Stimulated activated CD4-positive, alpha-beta T cell treated with anti-CD3 and anti-CD28 coated beads, Interleukin-12 subunit alpha, Interleukin-12 subunit beta, amount 100 ng/mL, for 24 hours (primary cell): Measurements from ENCODE around the gene UBXN1.
"Not testable (repeated sequence)": the region's sequence is repeated elsewhere in the genome, so short reads cannot be mapped to it uniquely, and the experiment has no call there.

Experiments
- DNase-seq, 2 experiments: peaks; one replicate each; pipeline ENCODE4 v3.0.0-alpha.2; 2020; ENCODE audit warnings: low read depth in 2 of 2

The UBXN1 gene

DNA sequence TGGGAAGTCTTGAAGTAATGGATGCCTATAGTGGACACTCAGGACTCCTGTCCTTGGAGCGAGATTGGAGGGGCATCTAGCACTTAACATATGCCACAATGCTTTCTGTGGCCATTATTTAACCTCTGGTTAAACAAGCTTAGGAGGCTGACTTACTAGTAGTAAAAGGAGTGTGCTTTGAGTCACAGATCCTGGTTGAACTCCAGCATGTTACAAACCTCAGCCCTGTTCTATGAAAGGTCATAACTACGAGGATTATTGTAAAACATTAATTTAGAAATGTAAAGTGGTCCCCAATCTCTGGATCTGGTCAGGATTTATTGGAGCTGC lies 5.7 kb downstream of the UBXN1 start:
- no peak for DNase-seq

DNA sequence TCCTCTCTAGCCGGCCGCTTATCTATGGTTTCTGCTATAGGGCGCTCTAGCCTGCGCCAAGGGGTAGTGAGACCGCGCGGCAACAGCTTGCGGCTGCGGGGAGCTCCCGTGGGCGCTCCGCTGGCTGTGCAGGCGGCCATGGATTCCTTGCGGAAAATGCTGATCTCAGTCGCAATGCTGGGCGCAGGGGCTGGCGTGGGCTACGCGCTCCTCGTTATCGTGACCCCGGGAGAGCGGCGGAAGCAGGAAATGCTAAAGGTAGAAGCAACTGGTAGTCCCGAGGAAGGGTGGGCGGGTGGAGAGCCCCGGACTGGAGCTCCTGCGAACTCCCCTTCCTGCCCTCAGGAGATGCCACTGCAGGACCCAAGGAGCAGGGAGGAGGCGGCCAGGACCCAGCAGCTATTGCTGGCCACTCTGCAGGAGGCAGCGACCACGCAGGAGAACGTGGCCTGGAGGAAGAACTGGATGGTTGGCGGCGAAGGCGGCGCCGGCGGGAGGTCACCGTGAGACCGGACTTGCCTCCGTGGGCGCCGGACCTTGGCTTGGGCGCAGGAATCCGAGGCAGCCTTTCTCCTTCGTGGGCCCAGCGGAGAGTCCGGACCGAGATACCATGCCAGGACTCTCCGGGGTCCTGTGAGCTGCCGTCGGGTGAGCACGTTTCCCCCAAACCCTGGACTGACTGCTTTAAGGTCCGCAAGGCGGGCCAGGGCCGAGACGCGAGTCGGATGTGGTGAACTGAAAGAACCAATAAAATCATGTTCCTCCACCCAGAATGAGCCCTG lies 7.1 kb downstream of the UBXN1 start, which contains the start of the genes LBHD1 and UQCC3:
TSS of gene LBHD1 (minus strand) at position 660 of the 782 bp plus-strand sequence. CDS start 2,236 bp downstream, outside the sequence.
TSS of gene UQCC3 (plus strand) at position 66 of the 782 bp plus-strand sequence. CDS start at position 139, 73 bp downstream.
- DNase-seq = peak in 1 of 2 experiments; percentile 69

DNA sequence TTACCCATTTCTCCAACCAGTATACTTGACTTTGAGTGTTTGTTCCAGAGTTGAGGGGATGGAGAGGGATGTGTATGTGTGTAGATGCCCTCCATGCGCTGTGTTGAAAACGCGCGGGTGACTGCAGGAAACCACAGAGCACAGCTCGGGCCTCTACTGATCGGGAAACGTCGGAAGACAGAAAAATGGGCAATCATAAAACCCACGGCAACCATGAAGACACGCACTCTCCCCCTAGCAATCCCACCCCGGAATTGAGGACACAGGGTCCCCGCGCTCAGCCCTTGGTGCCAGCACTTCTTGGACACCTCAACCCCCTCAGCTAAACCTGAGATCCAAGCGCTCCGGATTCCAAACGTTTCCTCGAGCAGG lies 7.7 kb downstream of the UBXN1 start:
- DNase-seq = no peak

- no peak for DNase-seq
Measured at GRCh38 chr11:62669420-62670161, 9.3 kb downstream of the UBXN1 start.

DNA sequence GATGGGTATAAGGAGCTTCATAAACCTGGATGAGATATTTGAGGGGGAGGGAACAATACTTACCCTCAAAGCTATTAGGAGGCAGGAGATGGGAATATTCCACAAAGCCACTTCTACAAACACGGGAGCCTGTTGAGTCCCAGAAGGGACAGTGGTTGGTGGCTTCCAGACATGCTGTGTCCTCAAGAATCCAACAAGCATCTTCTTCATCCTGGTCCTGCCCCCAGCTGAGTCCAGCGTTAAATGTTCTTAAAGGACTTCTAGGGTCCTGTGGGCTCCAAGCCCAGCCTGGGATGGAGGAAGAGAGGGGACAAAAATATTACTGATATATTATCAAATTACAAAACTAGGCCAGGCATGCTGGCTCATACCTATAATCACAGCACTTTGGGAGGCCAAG lies 11.4 kb downstream of the UBXN1 start:
- no peak for DNase-seq

DNA sequence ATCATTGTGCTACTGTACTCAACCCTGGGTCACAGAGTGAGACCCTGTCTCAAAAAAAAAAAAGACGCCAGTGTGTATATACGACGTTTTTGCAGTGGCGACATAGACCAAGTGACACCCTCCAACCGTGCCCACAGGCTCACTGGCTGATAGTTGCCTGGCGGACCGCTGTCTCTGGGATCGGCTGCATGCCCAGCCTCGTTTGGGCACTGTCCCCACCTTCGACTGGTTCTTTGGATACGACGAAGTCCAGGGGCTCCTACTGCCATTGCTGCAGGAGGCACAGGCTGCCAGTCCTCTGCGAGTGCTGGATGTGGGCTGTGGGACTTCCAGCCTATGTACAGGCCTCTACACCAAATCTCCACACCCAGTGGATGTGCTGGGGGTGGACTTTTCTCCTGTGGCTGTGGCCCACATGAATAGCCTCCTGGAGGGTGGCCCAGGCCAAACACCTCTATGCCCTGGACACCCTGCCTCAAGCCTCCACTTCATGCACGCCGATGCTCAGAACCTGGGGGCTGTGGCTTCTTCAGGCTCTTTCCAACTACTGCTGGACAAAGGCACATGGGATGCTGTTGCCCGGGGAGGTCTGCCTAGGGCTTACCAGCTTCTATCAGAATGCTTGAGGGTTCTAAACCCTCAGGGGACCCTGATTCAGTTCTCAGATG lies 12.5 kb downstream of the UBXN1 start:
- DNase-seq = no peak

DNA sequence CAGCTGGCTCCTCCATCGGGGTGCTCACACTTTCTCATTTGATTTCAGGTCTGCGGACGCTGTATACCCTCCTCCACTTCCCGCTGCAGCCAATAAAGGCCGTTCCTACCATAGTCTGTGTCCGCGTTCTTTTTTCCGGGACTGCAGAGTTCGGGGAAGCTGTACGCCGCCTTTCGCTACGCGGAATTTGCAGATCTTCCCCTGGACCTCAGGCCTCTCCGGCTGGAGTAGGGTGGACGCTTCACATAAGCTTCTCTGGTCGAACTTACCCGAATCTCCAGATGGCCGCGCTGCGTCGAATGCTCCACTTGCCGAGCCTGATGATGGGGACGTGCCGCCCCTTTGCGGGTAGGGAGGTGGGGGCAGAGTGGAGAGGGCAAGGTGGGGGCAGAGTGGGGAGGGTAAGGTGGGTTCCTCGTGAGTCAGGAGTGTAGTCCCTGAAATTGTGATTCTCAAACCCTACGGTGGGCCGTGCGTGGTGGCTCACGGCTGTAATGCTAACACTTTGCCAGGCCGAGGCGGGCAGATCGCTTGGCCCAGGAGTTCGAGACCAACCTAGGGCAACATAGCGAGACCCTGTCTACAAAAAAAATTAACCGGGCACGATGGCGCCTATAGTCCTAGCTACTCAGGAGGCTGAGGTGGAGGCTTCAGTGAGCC lies 13.1 kb downstream of the UBXN1 start:
- peak in 1 of 2 experiments; percentile 46 for DNase-seq

- DNase-seq = peak; percentile 96 to 97
Measured at GRCh38 chr11:62665075-62665598, 13.7 kb downstream of the UBXN1 start, which contains the start of the genes C11orf98 and CSKMT. TSS of gene C11orf98 (minus strand) at chr11:62665210. CDS start at chr11:62665169, 41 bp downstream. TSS of gene CSKMT (plus strand) at chr11:62665312. CDS start at chr11:62665880, 568 bp downstream.

DNA sequence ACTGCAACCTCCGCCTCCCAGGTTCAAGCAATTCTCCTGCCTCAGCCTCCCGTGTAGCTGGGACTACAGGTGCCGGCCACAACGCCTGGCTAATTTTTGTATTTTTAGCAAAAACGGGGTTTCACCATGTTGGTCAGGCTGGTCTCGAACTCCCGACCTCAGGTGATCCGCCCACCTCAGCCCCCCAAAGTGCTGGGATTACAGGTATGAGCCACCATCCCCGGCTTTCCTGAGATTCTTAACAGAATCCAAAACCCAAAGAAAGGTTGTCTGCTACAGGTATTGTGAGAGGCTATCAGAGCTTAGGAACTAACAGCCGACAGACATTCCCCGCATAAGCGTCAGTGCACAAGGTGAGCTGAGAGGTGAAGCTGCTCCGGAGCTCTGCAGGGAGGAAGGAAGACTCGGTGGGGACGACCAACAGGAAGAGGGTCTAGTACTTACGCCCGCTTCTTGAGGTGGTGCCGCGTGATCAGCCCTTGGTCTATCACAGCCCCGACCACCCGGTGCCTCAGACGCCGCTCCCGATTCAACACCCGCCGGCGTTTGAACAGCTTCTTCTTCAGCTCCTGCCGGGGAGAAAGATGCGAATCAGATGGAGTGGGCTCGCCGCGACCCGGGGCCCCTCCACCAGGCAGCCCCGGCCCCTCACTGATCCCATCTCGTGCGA lies 14.3 kb downstream of the UBXN1 start:
- DNase-seq = peak in 1 of 2 experiments; percentile 33

DNA sequence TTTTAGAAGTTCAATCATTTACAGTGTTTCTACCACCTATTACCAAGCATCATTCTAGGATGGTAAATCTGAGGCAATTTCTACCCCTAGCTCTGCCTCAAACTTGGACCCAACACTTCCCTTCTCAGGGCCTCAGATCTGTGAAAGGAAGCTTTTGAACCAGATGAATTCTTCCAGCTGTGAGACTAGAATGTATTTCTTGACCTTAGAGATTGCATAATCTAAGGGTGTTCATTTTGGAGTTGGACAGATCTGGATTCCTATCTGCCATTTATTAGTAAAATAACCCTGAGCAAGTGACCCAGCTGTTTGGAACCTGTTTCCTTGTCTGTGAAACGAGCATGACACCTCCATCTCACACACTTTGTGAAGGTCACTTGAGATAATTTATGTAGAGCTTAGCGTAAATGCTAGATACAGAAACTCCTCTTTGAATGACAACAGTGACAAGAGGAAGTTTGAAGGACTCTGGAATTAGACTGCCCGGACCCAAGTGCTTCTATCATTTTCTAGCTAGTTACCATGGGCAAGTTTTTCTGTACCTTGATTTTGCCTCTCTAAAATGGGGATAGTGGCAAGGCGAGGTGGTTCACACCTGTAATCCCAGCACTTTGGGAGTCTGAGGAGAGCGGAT lies 22.0 kb downstream of the UBXN1 start:
- no peak for DNase-seq

GRCh38 chr11:62654297-62654696 lies 24.6 kb downstream of the UBXN1 start:
- no peak for DNase-seq

GRCh38 chr11:62652161-62653006 lies 26.5 kb downstream of the UBXN1 start:
- DNase-seq = no peak

DNA sequence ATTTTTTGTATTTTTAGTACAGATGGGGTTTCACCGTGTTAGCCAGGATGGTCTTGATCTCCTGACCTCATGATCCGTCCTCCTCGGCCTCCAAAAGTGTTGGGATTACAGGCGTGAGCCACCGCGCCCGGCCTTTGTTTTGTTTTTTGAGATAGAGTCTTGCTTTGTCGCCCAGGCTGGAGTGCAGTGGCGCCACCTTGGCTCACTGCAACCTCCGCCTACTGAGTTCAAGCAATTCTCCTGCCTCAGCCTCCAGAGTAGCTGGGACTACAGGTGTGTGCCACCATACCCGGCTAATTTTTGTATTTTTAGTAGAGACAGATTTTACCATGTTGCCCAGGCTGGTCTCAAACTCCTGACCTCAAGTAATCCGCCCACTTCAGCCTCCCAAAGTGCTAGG lies 28.6 kb downstream of the UBXN1 start:
- not testable (repeated sequence) for DNase-seq

DNA sequence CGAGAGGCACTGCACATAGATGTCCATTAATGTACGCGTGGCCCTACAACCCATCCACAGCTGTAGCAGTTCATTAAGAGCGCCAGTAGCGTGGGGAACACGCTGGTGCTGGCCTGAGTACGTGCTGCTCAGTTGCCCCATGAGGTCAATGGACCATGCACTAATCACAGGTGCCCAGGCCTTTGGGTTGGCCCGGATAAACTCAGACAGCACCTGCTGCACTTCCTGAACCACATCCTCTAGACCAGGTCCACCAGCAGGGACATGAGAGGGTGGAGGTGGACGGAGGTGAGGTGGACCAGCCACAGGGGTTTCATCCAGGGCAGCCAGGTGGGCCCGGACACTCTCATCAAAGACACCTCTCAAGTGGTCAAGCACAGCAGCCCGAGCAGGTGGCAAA lies 29.4 kb downstream of the UBXN1 start:
- DNase-seq = no peak

DNA sequence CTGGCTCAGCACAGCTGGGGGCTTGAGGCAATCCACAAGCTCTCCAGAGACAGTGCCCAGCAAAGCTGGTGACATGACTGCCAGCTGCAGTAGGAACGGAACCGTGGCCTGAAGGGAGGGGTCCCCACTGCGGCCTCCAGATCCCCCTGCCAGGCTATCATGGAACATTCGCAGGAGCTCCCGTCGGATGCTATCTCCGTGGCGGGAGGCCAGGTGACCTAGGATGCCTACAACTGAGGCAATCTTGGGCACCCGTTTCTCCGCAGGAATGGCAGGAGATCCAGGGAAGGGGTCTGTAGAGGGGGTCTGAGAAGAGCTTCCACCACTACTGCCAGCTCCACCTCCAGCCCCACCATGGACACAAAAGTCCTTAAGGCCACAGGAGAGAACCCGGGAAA lies 29.9 kb downstream of the UBXN1 start:
- no peak for DNase-seq

DNA sequence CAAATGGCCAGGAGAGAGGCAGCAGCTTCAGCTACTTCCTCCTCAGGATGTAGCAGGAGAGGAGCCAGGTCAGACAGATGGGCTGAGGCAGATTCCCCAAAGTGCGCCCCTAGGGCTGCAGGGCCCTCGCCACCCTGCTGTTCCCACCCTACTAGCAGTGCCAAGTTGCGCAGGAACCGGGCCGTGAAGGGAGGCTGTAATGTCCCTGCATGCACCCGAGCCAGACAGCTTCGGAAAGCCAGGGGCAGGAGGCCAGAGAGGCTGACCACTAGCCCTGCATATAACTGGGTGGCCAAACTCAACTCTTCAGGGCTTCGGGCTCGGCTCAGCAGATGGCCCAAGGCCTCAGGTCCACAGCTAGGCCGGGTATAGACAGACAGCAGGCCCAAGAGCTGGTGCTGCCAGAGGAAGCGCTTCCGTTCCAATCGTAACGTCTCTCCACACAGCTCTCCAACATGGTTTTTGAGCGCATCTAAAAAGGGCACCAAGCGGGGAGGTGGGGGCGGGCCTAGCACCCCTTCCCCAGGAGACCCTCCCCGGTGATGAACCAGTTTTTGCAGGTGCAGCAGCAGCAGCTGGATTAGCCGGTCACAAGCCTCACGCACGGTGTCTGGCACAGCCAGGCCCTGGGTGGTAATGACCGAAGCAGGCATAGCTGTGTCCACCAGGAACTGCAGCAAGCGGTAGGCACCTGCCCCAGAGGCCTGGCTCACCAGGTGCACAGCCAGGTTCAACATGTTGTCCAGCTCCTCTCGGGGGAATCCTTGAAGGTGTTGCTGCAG lies 30.5 kb downstream of the UBXN1 start:
- no peak for DNase-seq

GRCh38 chr11:62647609-62648005 lies 31.3 kb downstream of the UBXN1 start:
- DNase-seq = no peak

- no peak for DNase-seq
Measured at GRCh38 chr11:62646825-62647608, 31.9 kb downstream of the UBXN1 start.
